ENCODE results near the gene CRAMP1. TPM values are rescaled to one million over a fixed set of nuclear protein-coding genes. Genes with fewer than 3 reads are reported as not detected.

Gene CRAMP1
- polyA plus RNA-seq, 2 of the 4 experiments (the other 2 are of a cell fraction), result 6.5 to 9.1 TPM

- no peak for TF ChIP-seq KDM1A (IDR thresholded peaks at IDR 0.05; ENCODE audit: low read depth)
These were observed 1.9 kb upstream of the CRAMP1 start (continued) for GRCh38 chr16:1610071-1610898.

GRCh38 chr16:1610899-1611632 lies 1.1 kb upstream of the CRAMP1 start:
- Histone ChIP-seq H3K4me2 (peak overlapping the region; percentile 96), H3K4me3 (peak overlapping the region; percentile 63), H3K4me1 (peaks cover 14% of the 10 kb centered on the region; the same call in 2 of the 3 replicates), H3K9me3 (no peaks in the 10 kb centered on the region), H3K27ac (peak overlapping the region; percentile 77 to 92)
- ChIA-PET CTCF (interaction anchor here (0.6 to 2.9 kb wide), 6 partner anchors 42 to 943 kb away, joined by 3 to 15 read pairs (median 4); partner anchors contain the start of gene MAPK8IP3), POLR2A (interaction anchor here (0.9 to 3.2 kb wide), 11 partner anchors 9 to 216 kb away, joined by 3 to 14 read pairs (median 4); partner anchors contain the start of genes JPT2, MAPK8IP3, NUBP2 and SPSB3)
- no peak for FAIRE-seq
- peak; percentile 51 to 70 for ATAC-seq
- DNase-seq (ENCODE audit: low read depth in 1 of 2, low spot score in 1 of 2), result no peak
- 15% methylated on average over 45 of the region's 60 CpGs for WGBS (ENCODE audit: missing lambda C conversion rate)
- TF ChIP-seq CBX2 (IDR thresholded peaks at IDR 0.05; ENCODE audit: borderline replicate concordance, low read depth), result no peak
- TF ChIP-seq BCL3 (IDR thresholded peaks at IDR 0.05), result 0 out of 3 replicates have a peak, but pooled peaks have one; percentile 1
- TF ChIP-seq RARB (CRISPR knock-in tag; IDR thresholded peaks at IDR 0.05), result no peak
- no peak for TF ChIP-seq MAFK (IDR thresholded peaks at IDR 0.05; ENCODE audit: partially characterized antibody)
- TF ChIP-seq CHD4 (IDR thresholded peaks at IDR 0.05; ENCODE audit: borderline replicate concordance), result 0 out of 2 replicates have a peak, but pooled peaks have one; percentile 15
- TF ChIP-seq E2F6 (IDR thresholded peaks at IDR 0.05; ENCODE audit: borderline replicate concordance, low read depth), result peak; percentile 84; the same call in 1 of the 2 replicates
- no peak for TF ChIP-seq PBX3 (IDR thresholded peaks at IDR 0.05)
- TF ChIP-seq NPAS2 (CRISPR knock-in tag; IDR thresholded peaks at IDR 0.05; ENCODE audit: borderline replicate concordance), result no peak
- TF ChIP-seq TP53 (CRISPR knock-in tag; IDR thresholded peaks at IDR 0.05), result no peak
- peak; percentile 48; the same call in 1 of the 2 replicates for TF ChIP-seq KDM1A (IDR thresholded peaks at IDR 0.05; ENCODE audit: low read depth)
- TF ChIP-seq ZNF302 (CRISPR knock-in tag; IDR thresholded peaks at IDR 0.05), result no peak
- TF ChIP-seq MAX (IDR thresholded peaks at IDR 0.05), result peak; percentile 90
- no peak for TF ChIP-seq CEBPB (IDR thresholded peaks at IDR 0.05)
- TF ChIP-seq JUN (IDR thresholded peaks at IDR 0.05), result peak in 1 of 2 experiments; percentile 27; a peak in 2 of 5 replicates
- TF ChIP-seq HMGXB4 (CRISPR knock-in tag; IDR thresholded peaks at IDR 0.05; ENCODE audit: borderline replicate concordance), result no peak
- no peak for TF ChIP-seq REST (IDR thresholded peaks at IDR 0.05)
- TF ChIP-seq POLR2A (IDR thresholded peaks at IDR 0.05; ENCODE audit: low read length), result 0 out of 2 replicates have a peak, but pooled peaks have one; percentile 24
